NCI-H748 treated with DMSO at 0.1 percent for 48 hours (cell line): ENCODE measurements around the gene OR2G2.

Experiments used
- DNase-seq: peaks from one replicate; lab custom pipeline; 2025; lab: John Stamatoyannopoulos, UW

OR2G2 gene, protein sequence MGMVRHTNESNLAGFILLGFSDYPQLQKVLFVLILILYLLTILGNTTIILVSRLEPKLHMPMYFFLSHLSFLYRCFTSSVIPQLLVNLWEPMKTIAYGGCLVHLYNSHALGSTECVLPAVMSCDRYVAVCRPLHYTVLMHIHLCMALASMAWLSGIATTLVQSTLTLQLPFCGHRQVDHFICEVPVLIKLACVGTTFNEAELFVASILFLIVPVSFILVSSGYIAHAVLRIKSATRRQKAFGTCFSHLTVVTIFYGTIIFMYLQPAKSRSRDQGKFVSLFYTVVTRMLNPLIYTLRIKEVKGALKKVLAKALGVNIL

DNA sequence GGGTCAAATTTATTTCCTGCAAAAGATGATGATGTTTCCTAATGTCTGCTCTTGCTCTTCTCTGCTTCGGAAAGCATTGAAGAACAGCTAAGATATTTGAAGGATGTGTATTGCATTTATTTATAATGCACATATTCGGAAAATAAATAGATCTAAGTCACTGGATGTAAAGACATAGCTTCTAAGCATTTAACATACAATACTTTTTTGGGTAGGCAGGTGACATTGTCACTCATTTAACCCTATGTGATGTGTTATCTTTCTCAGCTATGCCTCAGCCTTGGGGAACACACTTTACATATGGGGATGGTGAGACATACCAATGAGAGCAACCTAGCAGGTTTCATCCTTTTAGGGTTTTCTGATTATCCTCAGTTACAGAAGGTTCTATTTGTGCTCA lies at the start of gene OR2G2:
TSS of gene OR2G2 (plus strand) at position 301 of the 400 bp plus-strand sequence. CDS start at position 301, 0 bp downstream.
- no peak for DNase-seq

DNA sequence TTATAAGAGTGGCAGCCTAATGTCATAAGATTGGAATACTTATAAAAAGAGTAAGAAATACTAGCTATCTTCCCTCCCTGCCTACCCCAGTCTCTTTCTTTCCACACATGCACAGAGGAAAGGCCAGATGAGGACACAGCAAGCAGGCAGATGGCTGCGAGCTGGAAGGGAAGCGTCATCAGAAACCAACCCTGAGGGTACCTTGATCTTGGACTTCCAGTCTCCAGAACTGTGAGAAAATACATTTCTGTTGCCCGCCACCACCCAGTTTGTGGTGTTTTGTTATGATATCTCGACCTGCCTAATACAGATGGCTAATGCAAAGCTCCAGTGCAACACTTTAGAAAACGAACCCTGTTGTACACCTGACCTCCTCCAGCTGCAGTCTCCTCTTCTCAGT lies 49.6 kb upstream of the OR2G2 start:
- DNase-seq: no peak

DNA sequence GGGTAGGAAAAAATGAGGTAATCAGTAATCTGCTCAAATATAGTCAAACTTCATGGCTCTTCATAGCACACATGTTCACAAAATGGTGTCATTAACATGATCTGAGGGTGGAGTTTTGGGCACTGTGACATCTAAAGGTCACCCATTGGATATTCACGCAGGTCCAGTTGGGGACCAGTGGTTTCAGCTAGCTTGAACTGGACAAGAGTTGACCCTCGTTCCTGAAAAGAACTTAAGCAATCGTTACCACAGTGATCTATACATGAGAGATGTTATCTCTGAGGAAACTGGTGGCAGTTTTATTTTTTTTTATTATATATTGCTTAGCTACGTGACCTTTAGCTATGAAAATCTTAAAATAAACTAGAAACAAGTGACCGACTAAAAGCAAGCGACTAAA lies 48.9 kb upstream of the OR2G2 start:
- no peak for DNase-seq

DNA sequence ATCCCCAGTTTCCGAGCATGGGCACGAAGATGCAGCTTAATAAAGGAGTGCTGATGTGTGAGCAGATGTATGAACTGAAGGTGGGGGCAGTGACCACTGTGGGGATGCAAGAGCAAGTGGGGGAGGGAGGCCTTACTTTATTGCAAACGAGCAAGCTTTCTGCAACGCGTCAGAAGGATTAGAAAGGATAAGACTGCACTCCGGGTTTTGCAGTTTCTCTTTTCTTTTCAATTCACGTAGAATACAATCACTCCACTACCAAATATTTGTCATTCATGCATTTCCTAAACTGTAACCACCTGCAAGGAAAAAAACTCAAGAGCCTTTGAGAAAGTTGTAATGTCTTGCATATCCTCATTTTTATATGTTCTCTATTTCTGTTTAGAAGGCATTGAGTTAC lies 47.6 kb upstream of the OR2G2 start:
- DNase-seq: no peak

DNA sequence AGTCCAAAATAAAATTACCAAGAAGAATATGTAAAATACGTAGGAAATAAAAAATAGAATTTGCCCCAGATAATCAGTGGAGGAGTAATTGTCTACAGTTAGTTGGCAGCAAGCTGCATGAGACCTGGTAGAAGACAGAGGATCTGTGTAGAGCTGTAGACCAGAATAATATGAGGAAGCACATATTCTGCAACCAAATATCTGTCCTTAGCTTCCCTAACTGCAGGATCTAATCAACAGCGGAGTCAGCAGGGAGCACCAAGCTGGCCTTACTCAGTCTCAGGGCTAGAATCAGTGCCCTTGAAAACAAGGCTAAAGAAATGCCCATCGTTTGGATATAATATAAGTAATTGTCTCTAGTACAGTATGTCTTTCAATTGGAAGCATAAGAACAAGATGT lies 45.3 kb upstream of the OR2G2 start:
- DNase-seq: no peak

DNA sequence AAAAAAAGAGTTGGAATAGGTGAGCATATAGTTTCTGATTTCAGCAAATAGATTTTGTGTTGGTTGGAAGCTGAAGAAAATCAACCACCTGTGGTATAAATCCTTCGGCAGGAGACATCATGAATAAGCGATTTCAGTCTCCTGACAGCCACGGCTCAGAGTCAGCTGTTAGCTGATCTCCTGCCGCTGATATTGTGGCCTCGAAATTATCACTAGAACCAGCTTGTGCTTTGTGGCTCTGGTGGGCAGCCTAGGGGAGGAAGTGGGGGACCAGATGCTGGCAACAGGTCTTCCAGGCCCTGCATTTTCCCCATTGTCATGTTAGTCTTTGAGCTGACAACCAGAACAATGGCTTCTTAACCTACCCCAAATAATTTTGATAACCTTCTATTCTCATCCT lies 40.1 kb upstream of the OR2G2 start:
- DNase-seq: no peak

DNA sequence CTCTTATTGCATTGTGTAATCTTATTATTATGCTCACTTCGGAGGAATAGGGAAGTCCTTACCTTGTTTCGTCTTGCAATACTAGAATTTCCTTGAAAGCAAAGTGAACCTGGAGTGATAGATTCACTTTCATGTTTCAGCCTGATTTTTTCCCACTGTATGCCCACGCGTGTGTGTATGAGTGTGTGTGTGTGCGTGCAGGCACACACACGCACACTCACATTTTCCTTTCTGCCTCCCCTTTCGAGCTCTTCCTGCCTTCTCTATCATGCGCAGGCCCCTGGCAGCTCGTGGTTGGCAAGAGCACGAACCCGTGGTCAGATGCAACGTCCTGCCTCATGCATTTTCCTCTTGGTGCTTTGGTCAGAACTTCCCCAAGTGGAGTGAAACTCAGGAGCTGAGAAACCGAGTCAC lies 39.4 kb upstream of the OR2G2 start, which contains the start of gene GCSAML:
TSS of gene GCSAML (plus strand) at position 366 of the 414 bp plus-strand sequence. CDS start 58 bp downstream, outside the sequence.
- no peak for DNase-seq

DNA sequence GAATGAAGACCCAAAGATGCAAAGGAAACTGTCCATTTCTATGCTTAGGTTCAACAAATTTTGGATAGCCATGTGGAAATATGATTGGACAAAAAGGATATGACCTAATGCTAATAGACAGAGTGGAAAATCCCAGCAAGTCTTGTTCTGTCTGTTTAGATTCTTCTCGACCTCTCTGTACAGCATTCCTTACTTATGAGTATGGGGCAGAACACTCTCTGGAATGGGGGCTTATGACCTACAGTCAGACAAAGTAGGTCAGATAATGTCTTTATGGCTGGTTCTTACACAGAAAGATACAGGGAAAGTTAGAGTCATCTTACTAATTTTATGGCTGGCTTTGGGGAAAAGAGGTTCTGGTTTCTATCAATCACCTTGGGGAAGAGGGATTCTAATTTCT lies 36.4 kb upstream of the OR2G2 start:
- no peak for DNase-seq

DNA sequence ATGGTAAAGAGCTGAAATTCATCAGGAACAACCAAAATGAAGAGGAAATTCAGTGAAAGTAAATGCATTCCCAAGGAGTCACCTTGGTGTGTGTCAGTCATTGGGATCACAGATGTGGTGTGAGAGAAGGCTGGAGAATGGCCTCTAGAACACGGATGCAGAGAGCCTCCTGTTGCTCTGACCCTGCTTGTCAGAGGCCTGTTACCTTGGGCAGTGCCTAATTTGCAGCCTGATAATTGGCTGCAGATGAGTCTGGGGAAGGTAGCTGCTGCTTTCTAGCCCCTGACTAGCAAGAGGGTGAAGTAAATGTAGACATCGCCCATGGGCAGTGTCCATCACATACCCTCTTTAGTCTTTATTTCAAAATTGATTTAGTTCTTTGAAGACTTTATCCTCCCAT lies 35.9 kb upstream of the OR2G2 start:
- DNase-seq: no peak

DNA sequence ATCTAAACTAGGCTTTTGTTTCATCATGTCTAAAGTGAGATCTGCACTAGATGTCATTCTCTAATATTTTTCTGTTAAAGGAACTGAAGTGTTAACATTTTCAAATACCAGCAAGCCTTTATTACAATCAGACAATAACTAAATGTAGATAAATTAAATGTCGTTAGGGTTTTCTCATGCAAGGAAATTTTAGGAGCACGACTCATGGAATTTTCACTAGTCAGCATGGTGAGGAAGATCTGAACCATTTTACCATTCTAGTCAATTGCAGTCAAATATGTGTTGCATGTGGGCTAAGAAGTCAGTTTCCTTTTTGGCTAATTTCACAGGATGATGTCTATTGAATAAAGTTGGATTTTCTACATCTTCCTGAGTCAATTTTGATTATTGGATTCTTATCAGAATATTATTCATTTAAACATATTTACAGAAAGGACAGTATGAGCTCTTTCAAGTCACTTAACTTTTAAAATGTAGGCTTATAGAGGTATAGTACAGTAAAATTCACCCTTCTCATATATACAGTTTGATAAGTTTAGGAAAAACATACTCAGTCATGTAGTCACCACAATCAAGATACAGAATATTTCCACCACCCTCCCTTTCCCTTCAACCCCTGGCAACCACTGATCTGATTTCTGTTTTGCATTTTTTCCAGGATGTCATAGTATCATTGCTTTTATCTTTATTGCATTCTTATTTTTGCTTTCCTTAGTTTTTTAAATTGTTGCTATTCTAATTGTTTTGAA lies 30.1 kb upstream of the OR2G2 start:
- no peak for DNase-seq

DNA sequence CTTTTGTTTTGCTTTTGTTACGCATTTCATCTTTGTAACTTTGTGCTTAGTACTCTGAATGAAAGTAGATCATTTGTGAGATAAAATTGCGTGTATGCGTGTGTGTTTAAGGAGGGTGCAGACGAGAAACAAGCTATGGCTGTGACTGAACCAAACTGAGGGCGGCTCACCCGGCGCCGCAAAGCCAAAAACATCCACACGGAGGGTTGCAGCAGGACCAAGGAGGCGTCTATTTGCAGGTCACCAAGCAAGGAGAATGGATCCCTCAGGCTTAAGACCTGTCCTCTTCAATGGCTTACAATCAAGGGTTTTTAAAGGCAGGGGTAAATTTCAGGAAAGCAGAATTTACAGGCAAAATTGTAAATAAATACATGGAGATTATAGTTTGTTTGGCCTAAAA lies 26.4 kb upstream of the OR2G2 start:
- DNase-seq: no peak

DNA sequence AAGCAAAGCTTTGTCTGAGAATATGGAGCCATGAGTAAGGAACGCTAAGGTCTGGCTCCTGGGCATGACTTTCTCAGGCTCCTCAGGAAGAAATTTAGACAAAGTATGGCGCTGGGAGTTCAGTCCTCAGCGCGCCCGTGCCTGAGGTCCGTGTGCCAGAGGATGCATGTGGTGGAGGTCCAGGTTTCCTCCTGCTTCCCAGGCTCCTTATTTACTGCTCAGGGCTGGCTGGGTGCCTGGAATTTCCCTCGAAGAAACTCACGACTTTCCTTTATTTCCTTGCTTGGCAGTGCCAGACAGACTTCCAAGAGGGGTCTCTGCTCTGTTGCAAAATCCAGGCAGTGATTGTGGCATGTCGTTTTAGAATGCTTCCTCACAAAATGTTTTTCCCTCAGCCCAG lies 26.0 kb upstream of the OR2G2 start:
- no peak for DNase-seq

DNA sequence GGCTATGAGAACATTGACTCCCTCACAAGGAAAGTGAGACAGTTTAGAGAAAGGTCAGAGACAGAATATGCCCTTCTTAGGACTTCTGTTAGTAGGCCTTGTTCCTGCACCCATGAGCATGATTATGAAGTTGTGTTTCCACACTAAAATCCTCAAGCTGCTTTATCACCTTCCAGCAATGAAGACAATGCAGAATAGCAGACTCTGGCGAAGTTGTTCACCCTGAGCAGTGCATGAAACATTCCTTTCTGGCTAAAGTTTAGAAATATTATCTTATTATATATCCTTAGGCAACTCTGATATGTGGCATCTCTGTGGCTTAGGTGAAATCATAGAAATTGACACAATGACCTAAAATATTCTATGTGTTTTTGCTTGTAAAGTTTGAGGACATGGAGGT lies 13.9 kb upstream of the OR2G2 start:
- no peak for DNase-seq

DNA sequence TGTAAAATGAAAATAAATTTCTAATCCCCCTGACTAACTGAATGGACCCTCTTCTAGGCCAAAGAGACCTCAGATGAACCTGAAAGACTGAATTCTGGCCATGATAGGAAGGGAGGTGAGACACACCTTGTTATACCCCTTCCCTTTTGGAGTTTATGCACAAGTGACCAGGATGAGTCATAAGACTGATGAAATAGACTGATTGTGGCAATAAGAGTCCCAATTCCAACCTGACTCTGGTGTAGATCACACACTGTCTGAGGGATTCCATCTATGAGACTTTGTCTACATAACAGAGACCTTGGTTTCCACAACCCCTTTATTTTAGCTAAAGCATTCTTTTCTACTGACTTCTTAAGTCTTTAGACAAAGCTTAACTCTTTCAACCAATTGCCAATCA lies 13.5 kb upstream of the OR2G2 start:
- DNase-seq: no peak

DNA sequence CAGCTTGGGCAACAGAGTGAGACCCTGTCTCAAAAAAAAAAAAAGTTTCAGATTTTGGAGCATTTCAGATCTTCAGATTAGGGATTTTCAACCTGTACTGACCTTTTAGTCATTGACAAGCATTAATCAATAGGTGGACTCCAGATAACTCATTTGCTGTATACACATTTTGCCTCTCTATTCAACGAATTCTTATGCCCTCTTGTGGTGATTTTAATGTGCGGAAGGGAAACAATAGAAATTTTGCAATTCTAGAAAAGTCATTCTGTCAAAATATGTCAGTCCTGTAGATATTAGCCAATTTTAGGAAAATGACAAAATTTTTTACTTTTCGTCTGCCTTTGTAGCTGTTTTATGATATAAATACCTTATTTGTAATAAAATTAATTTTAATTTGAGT lies 11.6 kb upstream of the OR2G2 start:
- DNase-seq: no peak

DNA sequence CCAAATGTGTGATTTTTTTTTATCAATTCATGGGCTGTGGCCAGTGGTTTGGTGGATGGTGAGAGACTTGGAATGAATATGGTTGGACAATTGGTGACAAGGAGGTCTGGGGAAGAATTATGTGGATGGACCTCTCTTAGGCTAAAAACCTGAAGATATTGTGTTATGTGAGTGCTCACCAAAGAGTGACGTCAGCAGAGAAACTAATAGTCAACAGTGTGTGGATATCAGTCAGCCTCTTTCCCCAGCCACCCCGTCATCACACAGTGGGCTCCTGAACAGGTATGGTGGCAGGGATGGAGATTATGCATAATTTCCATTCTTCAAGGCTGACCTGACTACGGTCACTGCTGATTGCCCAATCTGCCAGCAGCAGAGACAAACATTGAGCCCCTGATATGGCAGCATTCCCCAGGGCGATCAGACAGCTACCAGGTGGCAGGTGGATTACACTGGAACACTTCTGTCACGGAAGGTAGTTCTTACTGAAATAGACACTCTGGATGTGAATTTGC lies 9.2 kb upstream of the OR2G2 start:
- no peak for DNase-seq

DNA sequence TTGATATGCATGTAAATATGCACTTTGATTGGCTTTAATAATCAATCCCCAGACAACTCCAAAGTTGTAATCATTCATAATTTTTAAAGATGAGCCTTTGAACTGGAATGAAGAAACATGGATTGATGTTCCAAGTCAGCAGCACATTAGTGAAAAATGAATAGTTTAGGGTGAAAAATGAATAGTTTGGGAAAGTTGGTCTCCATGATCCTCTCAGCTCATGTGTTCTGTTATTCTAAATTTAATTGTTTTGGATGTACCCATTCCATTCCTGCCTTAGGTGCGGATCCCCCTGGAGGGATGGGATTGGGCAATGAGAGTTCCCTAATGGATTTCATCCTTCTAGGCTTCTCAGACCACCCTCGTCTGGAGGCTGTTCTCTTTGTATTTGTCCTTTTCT lies 17.1 kb downstream of the OR2G2 start, which contains the start of gene OR2G3:
TSS of gene OR2G3 (plus strand) at position 301 of the 400 bp plus-strand sequence. CDS start at position 301, 0 bp downstream.
- DNase-seq: no peak

DNA sequence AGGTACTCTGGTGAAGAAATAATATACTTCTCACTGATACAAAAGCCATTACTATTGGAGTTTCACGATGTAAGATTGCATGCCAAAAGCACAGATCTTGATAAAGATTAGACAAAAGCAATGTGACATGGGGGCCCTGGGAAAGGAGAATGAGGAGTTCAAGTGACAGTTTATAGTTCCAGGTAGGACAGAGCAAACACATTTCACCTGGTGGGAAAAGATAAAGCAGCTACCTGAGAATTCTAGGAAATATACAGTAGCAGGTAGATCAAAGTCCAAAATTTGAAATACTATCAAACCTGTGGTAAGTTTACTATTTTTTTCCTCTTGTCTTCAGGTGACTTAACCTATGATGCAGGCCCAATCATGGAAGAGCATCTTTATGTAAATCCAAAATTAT lies 25.2 kb downstream of the OR2G2 start:
- no peak for DNase-seq

DNA sequence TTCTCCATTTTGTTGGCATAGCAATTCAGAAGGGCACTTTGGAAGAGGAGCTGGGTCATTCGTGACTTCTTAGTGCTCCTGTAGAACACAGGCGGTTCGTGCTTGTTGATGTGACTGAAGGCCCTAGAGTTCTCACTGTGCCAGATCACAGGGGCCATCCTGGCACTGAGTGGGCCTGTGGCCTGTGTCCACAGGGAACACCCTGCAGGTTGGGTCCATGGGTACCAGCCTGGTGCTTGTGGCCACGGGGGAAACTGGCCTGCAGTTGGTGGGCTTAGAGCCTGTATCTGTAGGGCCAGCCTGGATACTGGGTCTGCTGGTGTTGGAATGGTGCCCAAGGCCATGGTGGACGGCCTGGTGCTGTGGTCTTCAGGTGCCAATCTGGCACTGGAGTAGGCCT lies 26.5 kb downstream of the OR2G2 start:
- DNase-seq: no peak

DNA sequence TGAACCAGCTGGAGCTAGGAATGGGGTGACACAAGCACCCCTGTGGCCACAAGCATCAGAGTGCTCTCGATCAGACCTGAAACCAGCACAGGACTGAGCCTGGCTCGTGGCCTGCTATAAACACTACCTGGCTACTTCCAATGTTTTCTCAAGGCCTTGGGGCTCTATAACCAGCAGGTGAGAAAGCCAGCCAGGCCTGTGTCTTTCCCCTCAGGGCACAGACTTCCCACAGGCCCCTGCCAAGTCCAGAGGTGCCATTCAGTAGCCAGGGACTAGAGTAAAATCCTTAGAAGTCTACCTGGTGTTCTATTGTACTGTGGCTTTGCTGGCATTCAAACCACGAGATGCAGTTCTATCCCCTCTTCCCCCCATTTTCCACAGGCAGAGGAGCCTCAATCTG lies 39.8 kb downstream of the OR2G2 start:
- no peak for DNase-seq

DNA sequence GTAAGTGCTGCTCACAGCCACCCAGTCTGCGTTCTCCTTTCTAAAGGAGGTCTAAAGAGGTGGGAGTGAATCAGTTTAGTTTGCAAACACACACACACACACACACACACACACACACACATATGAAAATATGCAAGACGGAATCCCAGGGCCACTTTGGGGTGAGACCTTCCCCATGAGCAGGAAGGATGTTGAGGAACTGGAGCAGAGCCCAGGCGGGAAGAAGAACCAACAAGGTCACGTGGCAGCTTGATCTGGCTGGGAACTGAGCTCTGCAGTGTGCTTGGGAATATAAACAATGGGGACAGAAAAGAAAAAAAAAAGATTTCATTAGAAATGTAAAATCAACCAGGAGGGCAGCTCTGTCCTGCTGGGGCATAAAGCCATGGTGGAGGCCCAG lies 49.9 kb downstream of the OR2G2 start:
- no peak for DNase-seq

DNA sequence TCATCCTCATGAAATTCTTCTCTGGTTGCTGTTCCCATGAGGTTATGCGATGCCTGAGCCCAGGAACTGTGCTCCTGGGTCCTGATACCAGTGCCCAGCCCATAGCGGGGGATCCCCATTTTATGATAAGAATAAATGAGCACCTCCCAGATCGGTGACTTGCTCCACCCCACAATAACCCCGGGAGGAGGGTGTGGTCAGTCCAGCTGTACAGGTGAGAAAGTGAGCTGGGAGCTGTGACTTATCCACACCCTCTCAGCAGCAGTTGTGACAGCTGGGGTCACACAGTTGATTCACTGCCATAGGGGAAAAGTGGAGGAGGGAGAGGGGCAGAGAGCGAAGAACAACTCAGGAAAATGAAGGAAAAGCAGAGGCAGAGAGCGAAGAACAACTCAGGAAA lies 50.6 kb downstream of the OR2G2 start:
- DNase-seq: no peak
